ENCODE results near the gene G0S2. TPM values are rescaled to one million over a fixed set of nuclear protein-coding genes. Genes with fewer than 3 reads are reported as not detected.

G0S2 gene
- total RNA-seq, 1 donor from 2014 or later, result 3.6 TPM

GRCh38 chr1:209662879-209663327 lies 12.3 kb upstream of the G0S2 start:
- no peak for TF ChIP-seq CTCF (IDR thresholded peaks at IDR 0.05; ENCODE audit: unreplicated experiment)
- H3K4me1 Mint-ChIP-seq, result peaks cover 18% of the 10 kb centered on the region
- H3K36me3 Mint-ChIP-seq, result no peaks in the 10 kb centered on the region
- H3K27ac Mint-ChIP-seq, result no peak overlapping the region
- H3K27me3 Mint-ChIP-seq (ENCODE audit: low read depth), result peaks cover 2% of the 10 kb centered on the region
- no peak for DNase-seq (ENCODE audit: low spot score in 2 of 2, unreplicated experiment in 2 of 2)
- H3K9me3 Mint-ChIP-seq, result no peaks in the 10 kb centered on the region
- H3K4me3 Mint-ChIP-seq, result no peak overlapping the region

GRCh38 chr1:209667103-209667502 lies 8.1 kb upstream of the G0S2 start:
- Mint-ChIP-seq H3K27me3 (ENCODE audit: low read depth) (peaks cover 34% of the 10 kb centered on the region), H3K4me3 (no peak overlapping the region), H3K27ac (no peak overlapping the region), H3K9me3 (peaks cover 5% of the 10 kb centered on the region), H3K4me1 (no peaks in the 10 kb centered on the region), H3K36me3 (no peaks in the 10 kb centered on the region)
- no peak for DNase-seq (ENCODE audit: low spot score in 2 of 2, unreplicated experiment in 2 of 2)
- TF ChIP-seq CTCF (IDR thresholded peaks at IDR 0.05; ENCODE audit: unreplicated experiment), result no peak

GRCh38 chr1:209667708-209668107 lies 7.5 kb upstream of the G0S2 start:
- DNase-seq (ENCODE audit: low spot score in 2 of 2, unreplicated experiment in 2 of 2), result no peak
- Mint-ChIP-seq H3K27me3 (ENCODE audit: low read depth) (peaks cover 39% of the 10 kb centered on the region), H3K4me1 (no peaks in the 10 kb centered on the region), H3K9me3 (peaks cover 5% of the 10 kb centered on the region), H3K36me3 (no peaks in the 10 kb centered on the region), H3K27ac (no peak overlapping the region), H3K4me3 (no peak overlapping the region)
- no peak for TF ChIP-seq CTCF (IDR thresholded peaks at IDR 0.05; ENCODE audit: unreplicated experiment)

- peaks cover 66% of the 10 kb centered on the region for H3K27me3 Mint-ChIP-seq (ENCODE audit: low read depth)
- no peak overlapping the region for H3K27ac Mint-ChIP-seq
- H3K9me3 Mint-ChIP-seq, result peaks cover 5% of the 10 kb centered on the region
- H3K4me1 Mint-ChIP-seq, result peaks cover 9% of the 10 kb centered on the region
- DNase-seq (ENCODE audit: low spot score in 2 of 2, unreplicated experiment in 2 of 2), result no peak
- H3K4me3 Mint-ChIP-seq, result no peak overlapping the region
- no peak for TF ChIP-seq CTCF (IDR thresholded peaks at IDR 0.05; ENCODE audit: unreplicated experiment)
- H3K36me3 Mint-ChIP-seq, result no peaks in the 10 kb centered on the region
Measured at GRCh38 chr1:209670441-209671082, 4.7 kb upstream of the G0S2 start.

GRCh38 chr1:209672705-209673630 lies 2.2 kb upstream of the G0S2 start:
- peaks cover 5% of the 10 kb centered on the region for H3K9me3 Mint-ChIP-seq
- no peaks in the 10 kb centered on the region for H3K36me3 Mint-ChIP-seq
- TF ChIP-seq CTCF (IDR thresholded peaks at IDR 0.05; ENCODE audit: unreplicated experiment), result no peak
- H3K4me3 Mint-ChIP-seq, result no peak overlapping the region
- peaks cover 90% of the 10 kb centered on the region for H3K27me3 Mint-ChIP-seq (ENCODE audit: low read depth)
- H3K4me1 Mint-ChIP-seq, result peaks cover 15% of the 10 kb centered on the region
- H3K27ac Mint-ChIP-seq, result no peak overlapping the region
- DNase-seq (ENCODE audit: low spot score in 2 of 2, unreplicated experiment in 2 of 2), result no peak

Measured in mesothelial cell of epicardium (in vitro differentiated cells).